NCI-H526 treated with DMSO at 0.1 percent for 48 hours (cell line): ENCODE results near the gene RBM24.
"Not testable (repeated sequence)": the region's sequence is repeated elsewhere in the genome, so short reads cannot be mapped to it uniquely, and the experiment has no call there.

ENCODE experiments used
- DNase-seq: peaks from one replicate; lab custom pipeline; 2025; lab: John Stamatoyannopoulos, UW

RBM24 gene

GRCh38 chr6:17291778-17292177 is 10.6 kb downstream of the RBM24 start:
- no peak for DNase-seq

- no peak for DNase-seq
These were observed 11.5 kb downstream of the RBM24 start for GRCh38 chr6:17292600-17293133.

- DNase-seq, result no peak
These were observed 12.2 kb downstream of the RBM24 start for GRCh38 chr6:17293395-17293794.

GRCh38 chr6:17297271-17298080 is 16.3 kb downstream of the RBM24 start:
- no peak for DNase-seq

- DNase-seq, result no peak
These were observed 17.1 kb downstream of the RBM24 start for GRCh38 chr6:17298257-17298656.

GRCh38 chr6:17299222-17299621 is 18.1 kb downstream of the RBM24 start:
- DNase-seq, result no peak

- no peak for DNase-seq
These were observed 18.6 kb downstream of the RBM24 start for GRCh38 chr6:17299750-17300149.

- no peak for DNase-seq
These were observed 19.5 kb downstream of the RBM24 start for GRCh38 chr6:17300637-17301036.

- DNase-seq, result no peak
These were observed 22.3 kb downstream of the RBM24 start for GRCh38 chr6:17303444-17303843.

- DNase-seq, result no peak
These were observed 24.2 kb downstream of the RBM24 start for GRCh38 chr6:17305219-17306001.

- no peak for DNase-seq
These were observed 30.6 kb downstream of the RBM24 start for GRCh38 chr6:17311595-17312311.

GRCh38 chr6:17313238-17313637 is 32.1 kb downstream of the RBM24 start:
- DNase-seq, result not testable (repeated sequence)

GRCh38 chr6:17313971-17314370 is 32.8 kb downstream of the RBM24 start:
- no peak for DNase-seq

- DNase-seq, result no peak
These were observed 34.1 kb downstream of the RBM24 start for GRCh38 chr6:17315262-17315661.

GRCh38 chr6:17318435-17319165 is 37.4 kb downstream of the RBM24 start:
- no peak for DNase-seq

GRCh38 chr6:17320266-17320665 is 39.1 kb downstream of the RBM24 start:
- not testable (repeated sequence) for DNase-seq

GRCh38 chr6:17331238-17331637 is 50.1 kb downstream of the RBM24 start:
- DNase-seq, result no peak

- no peak for DNase-seq
These were observed 53.1 kb downstream of the RBM24 start for GRCh38 chr6:17334265-17334664.

- DNase-seq, result no peak
These were observed 55.3 kb downstream of the RBM24 start for GRCh38 chr6:17336425-17336824.

GRCh38 chr6:17339308-17339670 is 58.1 kb downstream of the RBM24 start:
- DNase-seq, result no peak

GRCh38 chr6:17341117-17341805 is 60.1 kb downstream of the RBM24 start:
- no peak for DNase-seq
